GM12878 (cell line): ENCODE measurements around the gene GPX7. TPM values are rescaled to one million over a fixed set of nuclear protein-coding genes. Genes with fewer than 3 reads are reported as not detected.
A peak's percentile ranks its signal among the peaks of the same experiment; 100 is the strongest.

Source experiments
- BACH1 ChIP-seq: fragments of 450-650 bp; IDR thresholded peaks from 2 replicates; pipeline ENCODE4 v1.6.1; 2017; ENCODE audit warnings: mild to moderate bottlenecking, borderline replicate concordance
- BCL11A ChIP-seq: IDR thresholded peaks from 2 replicates; pipeline ENCODE4 v1.6.1; 2011; ENCODE audit warnings: low read depth, low read length
- BRCA1 ChIP-seq: IDR thresholded peaks from 2 replicates; pipeline ENCODE4 v1.6.1; 2011; ENCODE audit warnings: low read depth, low read length, improper control_type of control experiment
- CHD2 ChIP-seq: IDR thresholded peaks from 2 replicates; pipeline ENCODE4 v1.6.1; 2011; ENCODE audit warnings: low read depth, low read length, improper control_type of control experiment, borderline replicate concordance
- DPF2 ChIP-seq: fragments of 450-650 bp; IDR thresholded peaks from 2 replicates; pipeline ENCODE4 v1.6.1; 2017; ENCODE audit warnings: mild to moderate bottlenecking
- FOXM1 ChIP-seq: IDR thresholded peaks from 2 replicates; pipeline ENCODE4 v1.6.1; 2012; ENCODE audit warnings: low read depth, mild to moderate bottlenecking, inconsistent platforms, low read length, moderate library complexity
- GABPA ChIP-seq: IDR thresholded peaks from 2 replicates; pipeline ENCODE4 v1.6.1; 2014; ENCODE audit warnings: antibody characterized with exemption, low read depth, mild to moderate bottlenecking, inconsistent platforms
- HDAC2 ChIP-seq: fragments of 200-600 bp; sonication (generic); IDR thresholded peaks from 2 replicates; pipeline ENCODE4 v1.6.1; 2017
- IKZF1 ChIP-seq: fragments of 450-650 bp; conservative IDR thresholded peaks from 2 replicates; pipeline ENCODE4 v1.6.1; 2017; ENCODE audit warnings: antibody characterized with exemption, mild to moderate bottlenecking
- JUND ChIP-seq: IDR thresholded peaks from 2 replicates; pipeline ENCODE4 v1.6.1; 2012; ENCODE audit warnings: low read depth, mild to moderate bottlenecking, low read length, improper control_type of control experiment, moderate library complexity
- KDM1A ChIP-seq: fragments of 200-600 bp; sonication (generic); IDR thresholded peaks from 2 replicates; pipeline ENCODE4 v1.6.1; 2016; ENCODE audit warnings: borderline replicate concordance
- KLF5 ChIP-seq: fragments of 450-650 bp; IDR thresholded peaks from 2 replicates; pipeline ENCODE4 v1.6.1; 2014; ENCODE audit warnings: mild to moderate bottlenecking; ENCODE audit not compliant: partially characterized antibody
- MTA3 ChIP-seq: IDR thresholded peaks from 2 replicates; pipeline ENCODE4 v1.6.1; 2012; ENCODE audit warnings: low read length, inconsistent platforms, borderline replicate concordance
- MXI1 ChIP-seq: fragments of 150-350 bp; IDR thresholded peaks from 2 replicates; pipeline ENCODE4 v1.6.1; 2011; ENCODE audit warnings: low read depth, mild to moderate bottlenecking, inconsistent platforms, low read length, improper control_type of control experiment
- NR2F1 ChIP-seq: fragments of 450-650 bp; conservative IDR thresholded peaks from 2 replicates; pipeline ENCODE4 v1.6.1; 2017; ENCODE audit warnings: mild to moderate bottlenecking
- PAX8 ChIP-seq: fragments of 450-650 bp; IDR thresholded peaks from 2 replicates; pipeline ENCODE4 v1.6.1; 2017; ENCODE audit warnings: mild to moderate bottlenecking, moderate library complexity
- POLR2A ChIP-seq: IDR thresholded peaks from 2 replicates; pipeline ENCODE4 v1.6.1; 2011; ENCODE audit warnings: low read depth, mild to moderate bottlenecking, low read length
- RAD51 ChIP-seq: fragments of 450-650 bp; IDR thresholded peaks from 2 replicates; pipeline ENCODE4 v1.6.1; 2016; ENCODE audit warnings: moderate library complexity, mild to moderate bottlenecking, inconsistent platforms
- SMC3 ChIP-seq: IDR thresholded peaks from 2 replicates; pipeline ENCODE4 v1.6.1; 2011; ENCODE audit warnings: low read length, improper control_type of control experiment, borderline replicate concordance
- TCF12 ChIP-seq: IDR thresholded peaks from 2 replicates; pipeline ENCODE4 v1.6.1; 2011; ENCODE audit warnings: low read depth, mild to moderate bottlenecking, low read length
- TCF3 ChIP-seq: IDR thresholded peaks from 2 replicates; pipeline ENCODE4 v1.6.1; 2012; ENCODE audit warnings: low read depth, mild to moderate bottlenecking, low read length, borderline replicate concordance; ENCODE audit not compliant: insufficient read depth
- WRNIP1 ChIP-seq: IDR thresholded peaks from 2 replicates; pipeline ENCODE4 v1.6.1; 2011; ENCODE audit warnings: low read depth, low read length, improper control_type of control experiment, borderline replicate concordance
- YBX1 ChIP-seq: fragments of 450-650 bp; IDR thresholded peaks from 2 replicates; pipeline ENCODE4 v1.6.1; 2016; ENCODE audit warnings: antibody characterized with exemption
- ZNF274 ChIP-seq: IDR thresholded peaks from one replicate; pipeline ENCODE4 v1.8.0; 2011; ENCODE audit not compliant: insufficient read length, insufficient read depth
- ZZZ3 ChIP-seq: IDR thresholded peaks from 2 replicates; pipeline ENCODE4 v1.6.1; 2011; ENCODE audit warnings: low read depth; ENCODE audit not compliant: control insufficient read depth, insufficient read length
- polyA plus RNA-seq, 11 experiments: library from polyadenylated mRNA; depleted of rRNA in 4 of 11; unstranded in 6 of 11; stranded (reverse) in 5 of 11; fragments of >200 nt; fragmentation: Nextera tagmentation in 4 of 11; fragmentation: Illumina TruSeq in 1 of 11; extraction: Ambion mirVana in 4 of 11; extraction: Trizol in 1 of 11; gene quantifications; 1 replicate in 1 of 11; 2 replicates in 10 of 11; pipeline versions ENCODE4 v1.2.1 to v1.2.3, GENCODE V29; 2011 to 2016; ENCODE audit warnings: inconsistent platforms in 2 of 11, missing spikeins in 2 of 11, low read depth in 1 of 11
- total RNA-seq, 4 experiments: library from RNA; depleted of rRNA in 3 of 4; stranded (reverse); fragments of >200 nt in 3 of 4; fragmentation: Illumina TruSeq in 1 of 4; extraction: Trizol in 1 of 4; gene quantifications; 2 replicates each; pipeline versions ENCODE4 v1.2.1 to v1.2.3, GENCODE V29; 2013 to 2021
- TF ChIP-seq, protein P1 (sequence below): fragments of 450-650 bp; IDR thresholded peaks from 2 replicates; pipeline ENCODE4 v1.6.1; 2017; ENCODE audit warnings: mild to moderate bottlenecking, moderate library complexity
- TF ChIP-seq, protein P2 (sequence below): fragments of 450-650 bp; IDR thresholded peaks from 2 replicates; pipeline ENCODE4 v1.6.1; 2016; ENCODE audit warnings: mild to moderate bottlenecking
- TF ChIP-seq, protein P3 (sequence below): IDR thresholded peaks from 2 replicates; pipeline ENCODE4 v1.6.1; 2012; ENCODE audit warnings: low read depth, low read length, improper control_type of control experiment

Gene GPX7
- total and polyA plus RNA-seq, 10 of the 15 experiments (the other 5 are each of a cell fraction or from before 2014, with no cell fraction given) = 1.9 to 4.2 (median 2.5) TPM; not detected in 1

DNA sequence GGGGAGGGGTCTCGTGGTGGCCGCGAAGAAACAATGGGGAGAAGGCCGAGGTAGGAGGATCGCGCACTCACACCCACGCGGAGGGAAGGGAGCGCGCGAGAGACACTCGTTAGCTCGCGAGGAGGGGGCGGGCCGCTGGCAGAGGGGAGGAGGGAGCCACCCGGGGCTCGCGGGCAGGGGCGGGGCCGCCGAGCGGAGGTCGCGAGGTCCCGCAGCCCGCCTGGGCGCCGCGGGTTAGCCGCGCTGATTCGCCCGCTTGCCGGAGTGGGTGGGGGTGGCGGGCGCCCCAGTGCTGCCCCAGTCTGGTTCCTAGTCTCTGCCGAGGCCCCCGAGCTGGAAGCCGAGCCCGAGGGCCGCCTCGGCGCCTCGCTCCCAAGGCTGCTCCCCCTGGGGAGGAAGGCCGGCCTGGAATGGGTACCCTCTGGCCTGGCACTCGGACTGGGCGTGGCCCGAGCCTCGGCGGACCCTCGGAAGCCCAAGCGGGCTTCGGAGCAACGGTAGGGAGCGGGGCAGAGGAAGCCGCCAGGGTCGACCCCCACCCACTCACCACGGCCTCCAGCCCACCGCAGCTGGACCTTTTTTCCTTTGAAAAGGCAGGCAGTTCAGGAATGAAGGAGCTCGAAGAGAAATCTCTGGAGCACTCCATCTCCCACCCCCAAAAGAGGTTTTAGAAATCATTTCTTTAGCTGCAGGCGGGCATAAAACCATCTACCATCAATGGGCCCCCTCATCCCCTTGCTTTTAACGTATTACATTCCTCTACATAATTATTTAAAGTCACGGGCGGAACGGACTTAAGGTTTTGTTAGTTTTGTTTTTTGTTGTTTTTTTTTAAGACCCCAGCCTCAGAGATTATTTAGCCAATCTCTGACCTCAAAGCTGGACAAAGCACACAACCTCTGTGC, 48.6 kb upstream of the GPX7 start (continued):
- TF ChIP-seq NR2F1 (peak; percentile 95), IKZF1 (peak; percentile 72; the same call in 1 of the 2 replicates), POLR2A (peak; percentile 83), RAD51 (no peak), ZZZ3 (no peak), KLF5 (peak; percentile 62), ZNF274 (no peak), SMC3 (no peak), GABPA (no peak), TCF3 (0 out of 2 replicates have a peak, but pooled peaks have one; percentile 35), FOXM1 (no peak), DPF2 (peak; percentile 52), MXI1 (peak; percentile 26; the same call in 1 of the 2 replicates), JUND (no peak), TCF12 (no peak), BRCA1 (peak; percentile 68), BACH1 (peak; percentile 82), HDAC2 (no peak), WRNIP1 (no peak), MTA3 (no peak), BCL11A (no peak), CHD2 (peak; percentile 95), KDM1A (no peak), YBX1 (no peak), PAX8 (no peak)
- TF ChIP-seq, protein P1, sequence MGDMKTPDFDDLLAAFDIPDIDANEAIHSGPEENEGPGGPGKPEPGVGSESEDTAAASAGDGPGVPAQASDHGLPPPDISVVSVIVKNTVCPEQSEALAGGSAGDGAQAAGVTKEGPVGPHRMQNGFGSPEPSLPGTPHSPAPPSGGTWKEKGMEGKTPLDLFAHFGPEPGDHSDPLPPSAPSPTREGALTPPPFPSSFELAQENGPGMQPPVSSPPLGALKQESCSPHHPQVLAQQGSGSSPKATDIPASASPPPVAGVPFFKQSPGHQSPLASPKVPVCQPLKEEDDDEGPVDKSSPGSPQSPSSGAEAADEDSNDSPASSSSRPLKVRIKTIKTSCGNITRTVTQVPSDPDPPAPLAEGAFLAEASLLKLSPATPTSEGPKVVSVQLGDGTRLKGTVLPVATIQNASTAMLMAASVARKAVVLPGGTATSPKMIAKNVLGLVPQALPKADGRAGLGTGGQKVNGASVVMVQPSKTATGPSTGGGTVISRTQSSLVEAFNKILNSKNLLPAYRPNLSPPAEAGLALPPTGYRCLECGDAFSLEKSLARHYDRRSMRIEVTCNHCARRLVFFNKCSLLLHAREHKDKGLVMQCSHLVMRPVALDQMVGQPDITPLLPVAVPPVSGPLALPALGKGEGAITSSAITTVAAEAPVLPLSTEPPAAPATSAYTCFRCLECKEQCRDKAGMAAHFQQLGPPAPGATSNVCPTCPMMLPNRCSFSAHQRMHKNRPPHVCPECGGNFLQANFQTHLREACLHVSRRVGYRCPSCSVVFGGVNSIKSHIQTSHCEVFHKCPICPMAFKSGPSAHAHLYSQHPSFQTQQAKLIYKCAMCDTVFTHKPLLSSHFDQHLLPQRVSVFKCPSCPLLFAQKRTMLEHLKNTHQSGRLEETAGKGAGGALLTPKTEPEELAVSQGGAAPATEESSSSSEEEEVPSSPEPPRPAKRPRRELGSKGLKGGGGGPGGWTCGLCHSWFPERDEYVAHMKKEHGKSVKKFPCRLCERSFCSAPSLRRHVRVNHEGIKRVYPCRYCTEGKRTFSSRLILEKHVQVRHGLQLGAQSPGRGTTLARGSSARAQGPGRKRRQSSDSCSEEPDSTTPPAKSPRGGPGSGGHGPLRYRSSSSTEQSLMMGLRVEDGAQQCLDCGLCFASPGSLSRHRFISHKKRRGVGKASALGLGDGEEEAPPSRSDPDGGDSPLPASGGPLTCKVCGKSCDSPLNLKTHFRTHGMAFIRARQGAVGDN = peak; percentile 51; the same call in 1 of the 2 replicates
- TF ChIP-seq, protein P2, sequence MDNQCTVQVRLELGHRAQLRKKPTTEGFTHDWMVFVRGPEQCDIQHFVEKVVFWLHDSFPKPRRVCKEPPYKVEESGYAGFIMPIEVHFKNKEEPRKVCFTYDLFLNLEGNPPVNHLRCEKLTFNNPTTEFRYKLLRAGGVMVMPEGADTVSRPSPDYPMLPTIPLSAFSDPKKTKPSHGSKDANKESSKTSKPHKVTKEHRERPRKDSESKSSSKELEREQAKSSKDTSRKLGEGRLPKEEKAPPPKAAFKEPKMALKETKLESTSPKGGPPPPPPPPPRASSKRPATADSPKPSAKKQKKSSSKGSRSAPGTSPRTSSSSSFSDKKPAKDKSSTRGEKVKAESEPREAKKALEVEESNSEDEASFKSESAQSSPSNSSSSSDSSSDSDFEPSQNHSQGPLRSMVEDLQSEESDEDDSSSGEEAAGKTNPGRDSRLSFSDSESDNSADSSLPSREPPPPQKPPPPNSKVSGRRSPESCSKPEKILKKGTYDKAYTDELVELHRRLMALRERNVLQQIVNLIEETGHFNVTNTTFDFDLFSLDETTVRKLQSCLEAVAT = no peak
- TF ChIP-seq, protein P3, sequence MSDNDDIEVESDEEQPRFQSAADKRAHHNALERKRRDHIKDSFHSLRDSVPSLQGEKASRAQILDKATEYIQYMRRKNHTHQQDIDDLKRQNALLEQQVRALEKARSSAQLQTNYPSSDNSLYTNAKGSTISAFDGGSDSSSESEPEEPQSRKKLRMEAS = no peak; the same call in 1 of the 2 replicates
